GM18858 (cell line): Measurements from ENCODE around the gene PSMA7.

Experiments
- ATAC-seq: cut with Tn5 transposase; IDR thresholded peaks from one replicate; pipeline ENCODE4 v1.9.1; 2021; ENCODE audit not compliant: unreplicated experiment

PSMA7 gene

DNA sequence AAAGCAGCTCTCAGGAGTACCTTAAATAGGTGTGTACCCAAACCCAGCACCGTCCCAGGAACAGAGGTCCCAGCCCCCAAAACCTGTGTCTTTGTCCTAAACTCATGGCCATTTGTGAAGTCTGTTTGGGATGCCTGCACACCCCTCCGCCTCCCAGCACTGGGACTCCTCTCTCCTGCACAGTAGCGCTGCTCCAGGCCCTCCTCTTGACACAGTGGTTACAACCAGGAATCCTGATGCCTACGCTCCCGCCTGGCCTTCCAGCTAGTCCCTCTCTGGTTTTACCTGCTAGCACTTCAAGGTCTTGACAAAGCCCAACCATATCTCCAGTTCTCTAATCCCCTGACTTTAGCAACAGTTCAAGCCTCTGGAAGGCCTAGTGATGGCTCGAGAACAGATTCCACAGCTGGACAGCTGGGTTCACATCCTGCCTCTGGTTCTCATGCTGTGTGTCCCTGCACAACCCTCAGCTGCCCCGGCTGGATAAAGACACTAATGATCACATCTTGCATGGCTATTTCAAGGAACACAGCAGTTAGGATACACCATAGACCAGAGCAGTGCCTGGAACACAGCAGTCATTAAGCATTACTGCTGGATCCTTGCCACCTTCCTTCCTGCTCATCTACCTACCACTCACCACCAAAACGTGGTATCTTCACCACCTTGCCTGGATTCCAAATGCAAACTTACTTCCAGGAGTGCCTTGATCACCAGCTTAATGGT lies 5.6 kb downstream of the PSMA7 start:
- ATAC-seq, result no peak

DNA sequence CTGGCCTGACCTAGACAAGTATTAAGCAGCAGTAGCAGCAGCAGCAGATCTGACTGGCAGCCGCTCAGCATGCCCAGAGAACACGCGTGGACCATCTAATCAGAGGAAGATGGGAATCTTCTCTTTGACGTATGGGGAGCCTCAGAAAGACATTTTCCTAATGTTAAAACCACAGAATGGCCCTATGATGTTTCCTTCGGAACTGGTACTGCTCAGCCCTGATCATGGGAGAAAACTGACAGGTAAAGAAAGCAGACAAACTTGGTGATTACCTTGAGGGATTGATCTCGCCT lies 6.2 kb downstream of the PSMA7 start:
- ATAC-seq, result no peak

DNA sequence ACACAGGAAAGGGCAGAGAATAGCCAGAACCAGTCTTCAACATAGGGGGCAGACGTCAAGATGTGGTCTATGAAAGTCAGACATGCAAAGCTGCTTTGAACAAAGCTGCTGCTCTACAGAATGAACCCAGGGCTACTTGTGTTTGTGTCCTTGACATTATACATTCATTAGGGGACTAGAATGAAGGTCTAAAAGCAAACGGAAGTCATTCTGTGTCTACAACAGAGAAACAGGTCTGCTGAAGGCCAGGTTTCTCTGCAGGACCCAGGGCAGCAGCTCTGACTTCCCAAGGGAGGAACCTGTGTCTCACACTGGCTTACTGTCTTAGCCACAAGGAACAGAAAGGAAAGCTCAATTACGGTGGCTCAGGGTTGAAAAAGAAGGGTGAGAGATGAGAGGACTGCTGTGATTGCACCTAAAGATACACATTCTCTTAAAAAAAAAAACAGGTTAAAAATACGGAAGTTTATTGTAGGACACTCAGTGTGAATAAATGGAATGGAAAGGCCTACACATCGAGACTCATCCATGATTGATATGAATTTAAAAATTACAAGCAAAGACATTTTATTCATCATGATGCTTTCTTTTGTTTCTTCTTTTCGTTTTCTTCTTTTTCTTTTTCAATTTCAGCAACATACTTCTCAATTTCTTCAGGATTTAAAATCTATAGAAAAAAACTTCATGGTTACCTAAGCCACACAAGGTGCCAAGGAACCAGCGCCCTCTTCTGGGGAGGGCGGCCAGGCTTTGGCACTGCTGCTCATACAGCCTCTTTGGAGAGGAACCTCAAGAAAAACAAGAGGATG lies 6.7 kb downstream of the PSMA7 start:
- no peak for ATAC-seq

DNA sequence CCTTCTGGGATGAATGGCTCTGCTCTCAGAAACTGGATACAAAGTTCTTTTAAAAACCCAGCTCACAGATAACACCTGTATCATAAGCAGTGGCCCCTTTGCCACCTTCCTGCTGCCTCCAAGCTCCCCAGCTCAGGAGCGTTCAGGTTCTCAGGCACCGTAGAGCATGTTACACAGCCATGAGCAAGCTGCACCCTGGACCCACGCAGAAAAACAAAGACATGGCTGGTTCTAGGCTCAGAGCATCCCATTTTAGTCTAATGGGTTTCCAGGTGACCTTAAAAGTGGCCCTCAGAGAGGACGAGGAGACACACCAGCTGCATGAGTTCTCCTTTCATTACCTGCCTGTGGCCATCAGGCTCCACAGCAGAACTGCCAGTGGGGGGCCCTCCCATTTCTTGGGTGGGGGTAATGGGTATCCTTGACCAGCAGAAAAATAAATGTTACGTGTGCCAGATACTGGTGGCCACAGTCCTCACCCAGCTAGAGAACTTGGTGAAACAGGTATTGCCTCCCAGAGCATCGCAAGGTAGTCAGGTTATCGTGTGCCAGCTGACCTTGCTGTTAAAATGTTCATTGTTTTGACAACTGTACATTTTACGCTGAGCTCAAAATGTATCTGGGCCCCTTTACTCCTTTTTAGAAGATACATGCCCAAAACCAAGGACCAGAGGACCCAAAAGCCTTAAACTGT lies 7.5 kb downstream of the PSMA7 start:
- no peak for ATAC-seq

DNA sequence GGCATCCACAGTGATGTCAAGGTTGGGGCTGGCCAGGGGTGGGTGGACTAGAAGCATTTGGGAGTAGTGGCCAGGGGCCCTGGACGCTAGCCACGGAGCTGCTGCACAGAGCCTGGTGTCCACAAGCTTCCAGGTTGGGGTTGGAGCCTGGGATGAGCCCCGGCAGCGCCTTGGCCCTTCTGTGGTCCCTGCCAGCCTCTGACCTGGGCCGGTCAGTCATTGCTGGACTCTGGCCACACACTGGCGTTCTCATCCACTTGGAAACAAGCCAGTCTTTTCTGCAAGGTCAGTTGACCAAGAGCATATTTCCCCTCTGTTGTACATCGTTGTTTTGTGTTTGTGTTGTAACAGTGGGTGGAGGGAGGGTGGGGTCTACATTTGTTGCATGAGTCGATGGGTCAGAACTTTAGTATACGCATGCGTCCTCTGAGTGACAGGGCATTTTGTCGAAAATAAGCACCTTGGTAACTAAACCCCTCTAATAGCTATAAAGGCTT lies 8.4 kb downstream of the PSMA7 start:
- ATAC-seq, result no peak

DNA sequence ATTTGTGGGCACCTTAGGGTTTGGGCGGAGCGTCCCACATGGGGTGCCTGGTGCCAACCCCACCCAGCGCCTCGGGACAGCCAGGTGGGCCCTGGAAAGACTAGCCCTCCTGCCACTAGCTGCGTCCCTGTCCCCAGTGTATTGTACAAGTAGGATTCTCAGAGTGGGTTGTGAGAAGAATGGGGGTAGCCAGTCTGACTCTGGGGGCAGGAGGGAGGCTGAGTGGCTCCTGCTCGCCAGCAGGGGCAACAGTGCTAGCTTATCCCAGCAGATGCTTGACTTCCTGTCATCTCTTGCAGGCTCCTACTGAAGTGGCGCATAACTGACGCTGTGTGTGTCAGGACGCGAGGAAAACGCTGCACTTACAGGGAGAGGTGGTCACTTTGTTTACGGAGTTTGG lies 9.3 kb downstream of the PSMA7 start:
- ATAC-seq, result no peak

DNA sequence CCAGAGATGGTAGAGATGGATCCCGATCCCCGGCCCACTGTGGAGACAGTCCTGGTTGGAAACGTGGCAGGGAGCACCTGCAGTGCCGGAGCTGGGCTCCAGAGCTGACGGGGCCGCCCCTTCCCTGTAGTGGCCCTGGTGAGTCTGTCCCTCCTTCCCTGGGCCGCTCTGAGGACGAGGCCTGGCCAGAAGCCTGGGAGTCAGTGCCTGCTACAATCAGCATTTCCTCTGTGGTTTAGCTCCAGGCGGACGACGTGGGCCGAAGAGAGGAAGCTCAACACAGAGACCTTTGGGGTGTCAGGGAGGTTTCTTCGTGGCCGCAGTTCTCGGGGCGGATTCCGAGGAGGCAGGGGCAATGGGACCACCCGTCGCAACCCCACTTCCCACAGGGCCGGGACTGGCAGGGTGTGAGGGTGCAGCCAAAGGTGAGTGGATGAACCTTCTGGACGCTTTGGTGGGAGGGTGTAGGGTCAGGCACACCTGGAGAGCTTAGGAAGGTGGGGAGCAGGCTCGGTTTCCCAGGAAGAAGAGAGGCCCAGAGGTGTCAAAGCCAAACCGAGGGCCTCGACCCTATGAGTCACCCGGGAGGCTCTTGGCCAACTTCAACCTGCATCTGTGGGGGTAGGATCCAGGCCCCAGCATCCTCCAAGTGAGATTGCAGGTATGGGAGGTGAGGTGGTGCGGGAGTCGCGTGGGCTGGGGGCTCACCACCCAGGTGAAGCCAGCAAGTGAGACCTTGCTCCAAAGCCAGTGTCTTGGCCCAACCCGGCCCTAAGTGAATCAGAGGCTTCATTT lies 9.9 kb downstream of the PSMA7 start:
- ATAC-seq, result no peak

DNA sequence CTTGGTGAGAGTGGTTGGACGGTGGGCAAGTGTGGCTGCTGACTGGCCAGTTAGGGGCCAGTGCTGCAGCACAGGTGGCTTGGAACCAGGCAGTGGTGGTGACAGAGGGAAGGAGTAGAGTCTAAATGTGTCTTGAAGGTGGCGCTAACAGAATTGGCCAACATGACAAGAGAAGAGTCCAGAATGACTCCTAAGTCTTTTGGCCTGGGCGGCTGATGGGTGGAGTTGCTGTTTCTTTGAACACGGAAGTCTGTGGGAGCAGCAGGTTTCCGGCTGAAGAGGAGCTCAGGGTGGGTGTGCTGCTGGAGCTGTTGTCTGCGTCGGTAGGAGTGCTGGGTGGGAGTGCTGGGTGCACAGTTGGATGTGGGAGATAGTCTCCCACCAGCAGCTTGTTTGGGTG lies 10.8 kb downstream of the PSMA7 start:
- ATAC-seq, result no peak

DNA sequence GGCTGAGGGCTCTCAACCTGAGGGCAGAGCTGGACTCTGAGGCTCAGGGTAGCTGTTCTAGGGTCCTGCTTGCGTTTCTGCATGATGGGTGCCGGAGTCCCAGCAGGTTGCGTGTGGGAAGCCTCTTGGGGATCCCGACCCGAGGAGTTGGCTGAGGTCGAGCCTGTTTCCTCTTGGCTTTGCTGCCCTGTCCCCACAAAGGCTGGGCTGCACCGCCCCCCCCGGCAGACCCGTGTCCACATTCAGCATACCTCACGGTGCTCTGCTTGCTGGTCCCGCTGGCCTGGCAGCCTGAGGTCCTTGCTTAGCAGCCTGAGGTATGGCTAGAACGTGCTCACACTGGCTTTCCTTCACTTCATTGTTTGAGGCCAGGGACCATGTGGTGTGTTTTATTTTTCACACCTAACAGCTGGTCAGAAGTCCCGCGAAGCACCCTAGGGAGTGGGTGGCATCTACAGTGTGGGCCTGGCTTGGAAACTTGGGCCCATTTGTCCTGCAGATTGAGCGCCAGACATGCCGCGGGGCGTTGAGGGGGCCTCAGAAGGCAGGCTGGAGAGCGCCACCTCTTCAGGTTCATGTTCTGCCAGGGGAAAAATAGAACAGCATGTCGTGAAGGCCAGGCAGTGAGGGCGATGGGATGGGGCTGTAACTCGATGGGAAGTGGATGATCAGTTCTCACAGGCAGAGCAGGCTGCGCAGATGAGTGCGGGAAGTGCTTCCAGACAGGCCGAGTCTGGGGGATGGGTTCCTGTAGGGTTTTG lies 11.5 kb downstream of the PSMA7 start:
- ATAC-seq, result no peak

DNA sequence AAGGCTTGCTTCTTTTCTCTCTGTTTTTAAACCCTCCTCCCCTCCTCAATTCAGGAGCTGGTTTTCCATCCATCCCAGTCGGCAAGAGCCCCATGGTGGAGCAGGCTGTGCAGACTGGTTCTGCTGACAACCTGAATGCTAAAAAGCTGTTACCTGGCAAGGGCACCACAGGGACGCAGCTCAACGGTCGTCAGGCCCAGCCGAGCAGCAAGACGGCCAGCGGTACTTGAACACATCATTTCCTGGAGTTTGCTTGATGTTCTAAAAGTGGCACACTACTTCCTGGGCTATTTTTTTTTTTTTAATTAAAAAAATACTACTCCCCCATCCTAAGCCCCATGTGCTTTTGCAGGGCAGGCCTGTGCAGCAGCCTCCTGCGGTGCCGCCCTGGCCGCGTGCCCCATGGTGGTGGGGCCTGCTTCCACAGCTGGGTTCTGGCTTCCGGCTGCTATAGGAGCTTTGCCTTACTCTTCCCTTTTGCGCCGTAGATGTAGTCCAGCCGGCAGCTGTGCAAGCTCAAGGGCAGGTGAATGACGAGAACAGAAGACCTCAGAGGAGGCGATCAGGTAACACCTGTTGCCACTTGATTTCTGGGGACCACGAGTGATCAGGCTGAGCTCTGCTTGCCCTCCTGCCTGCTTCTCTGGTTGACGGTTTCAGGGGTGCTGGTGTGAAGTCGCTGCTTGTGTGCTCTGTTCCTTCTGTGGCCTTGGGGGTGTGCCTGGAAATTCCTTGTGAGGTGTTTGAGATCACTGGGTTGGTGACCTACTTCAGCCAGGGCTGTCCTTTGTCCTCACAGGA lies 13.3 kb downstream of the PSMA7 start:
- ATAC-seq, result no peak

DNA sequence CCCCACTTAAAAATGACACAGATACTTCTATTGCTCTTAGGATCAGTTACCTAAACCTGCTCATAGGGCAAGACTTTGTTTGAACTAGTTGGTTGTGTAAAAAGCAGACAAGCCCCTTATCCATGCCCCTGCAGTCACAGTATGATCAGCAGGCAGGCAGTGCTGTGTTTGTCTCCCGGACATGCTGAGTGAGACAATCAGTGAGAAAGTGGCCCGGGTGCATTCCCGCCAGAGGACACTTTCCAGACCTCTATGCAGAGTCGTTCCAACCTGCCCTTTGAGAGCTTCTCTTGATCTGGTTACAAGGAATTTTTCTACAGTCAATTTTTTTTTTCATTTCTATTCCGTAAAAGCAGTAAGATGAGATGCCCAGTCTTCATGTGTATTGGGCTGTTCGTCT lies 14.7 kb downstream of the PSMA7 start:
- ATAC-seq, result no peak

DNA sequence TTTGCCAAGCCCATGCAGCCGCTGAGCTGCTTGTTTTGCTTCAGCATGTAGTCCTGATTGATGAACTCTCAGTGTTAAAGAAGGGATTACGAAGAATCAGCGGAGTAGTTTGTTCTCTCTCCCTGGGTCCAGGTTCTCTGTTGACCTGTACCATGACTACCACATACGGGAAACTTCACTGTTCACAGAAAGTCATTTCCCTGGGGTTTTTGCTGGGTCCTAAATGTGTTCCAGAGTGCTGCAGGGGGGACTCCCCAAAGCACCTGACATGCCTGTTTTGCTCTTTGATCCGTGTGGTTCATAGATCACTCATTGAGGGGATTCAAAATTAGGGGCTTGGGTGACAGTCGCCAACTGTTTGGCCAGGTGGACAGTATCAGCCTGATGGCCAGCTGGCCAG lies 15.4 kb downstream of the PSMA7 start:
- ATAC-seq, result no peak

DNA sequence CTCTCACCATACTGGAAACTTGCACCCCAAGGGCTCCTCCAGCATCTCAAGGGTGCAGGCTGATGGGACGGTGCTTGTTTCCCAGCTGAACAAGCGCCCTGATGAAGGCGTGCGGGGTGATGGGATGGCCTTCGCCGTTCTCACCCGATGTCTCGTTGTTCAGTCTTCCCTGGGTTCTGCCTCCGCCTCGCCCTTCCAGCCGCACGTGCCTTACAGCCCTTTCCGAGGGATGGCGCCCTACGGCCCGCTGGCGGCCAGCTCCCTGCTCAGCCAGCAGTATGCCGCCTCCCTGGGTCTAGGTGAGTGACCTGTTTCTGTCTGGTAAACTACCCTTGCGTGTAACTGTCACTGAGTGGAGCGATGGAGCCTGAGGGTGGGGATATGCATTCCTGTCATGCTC lies 17.1 kb downstream of the PSMA7 start:
- no peak for ATAC-seq

DNA sequence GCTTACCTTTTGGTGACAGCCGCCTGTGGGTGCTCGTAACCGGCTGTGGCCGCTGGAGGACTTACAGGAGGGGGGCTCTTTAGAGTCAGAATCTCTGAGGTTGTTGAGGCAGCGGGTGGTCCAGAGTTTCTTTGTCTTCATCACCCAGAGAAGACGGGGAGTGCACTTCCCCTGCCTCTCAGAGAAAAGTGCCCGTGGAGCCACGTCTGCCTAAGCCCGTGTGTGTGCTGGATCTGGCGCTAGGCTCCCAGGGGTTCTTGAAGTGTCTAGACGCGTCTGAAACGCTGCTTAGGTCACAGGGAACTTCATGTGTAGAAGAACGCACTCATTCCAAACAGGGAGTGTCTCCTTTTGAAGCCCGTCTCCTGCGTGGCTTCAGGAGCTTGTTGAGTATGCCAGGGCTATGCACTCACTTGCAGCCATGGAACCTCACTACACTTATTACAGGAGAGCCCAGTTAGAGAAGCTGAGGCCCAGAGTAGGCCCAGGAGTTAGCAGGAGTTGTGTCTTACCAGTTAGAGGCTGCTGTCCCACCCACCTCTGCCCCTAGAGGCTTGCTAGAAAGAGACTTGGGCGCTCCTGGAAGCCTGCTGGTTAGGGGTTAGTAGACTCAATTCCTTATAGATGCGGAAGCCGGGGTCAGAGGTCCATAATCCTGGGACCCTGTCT lies 19.6 kb downstream of the PSMA7 start:
- ATAC-seq, result no peak

DNA sequence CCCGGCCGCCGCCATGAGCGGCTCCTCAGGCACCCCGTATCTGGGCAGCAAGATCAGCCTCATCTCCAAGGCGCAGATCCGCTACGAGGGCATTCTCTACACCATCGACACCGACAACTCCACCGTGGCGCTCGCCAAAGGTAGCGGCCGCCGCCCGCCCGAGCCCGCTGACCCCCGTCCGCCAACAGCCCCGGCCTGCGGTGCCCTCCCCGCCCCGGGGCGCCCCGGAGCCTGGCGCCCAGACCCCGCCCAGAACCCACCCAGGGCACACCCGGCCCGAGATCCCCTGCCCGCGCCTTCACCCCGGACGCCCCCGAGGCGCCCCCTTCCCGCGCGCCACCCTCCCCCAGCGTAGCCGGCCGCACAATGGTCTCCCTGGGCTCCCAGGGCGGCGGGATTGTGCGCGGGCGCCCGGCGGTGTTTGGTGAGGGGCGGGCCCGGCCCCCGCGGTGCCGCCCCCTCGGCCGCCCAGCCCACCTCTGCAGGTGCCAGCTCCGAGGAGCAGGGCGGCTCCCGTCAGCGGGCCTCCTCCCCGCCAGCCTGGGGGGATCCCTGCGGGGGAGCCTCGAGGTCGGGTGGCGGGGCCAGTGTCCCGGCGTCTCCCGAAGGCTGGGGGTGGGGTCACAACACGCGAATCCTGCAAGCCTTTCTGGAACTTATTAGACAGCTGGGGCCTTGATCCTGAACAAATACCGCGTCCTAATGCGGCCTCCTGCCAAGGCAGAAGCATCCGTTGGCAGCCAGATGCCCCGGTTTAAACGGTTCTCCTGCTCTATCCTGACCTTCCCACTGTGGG lies 20.3 kb downstream of the PSMA7 start:
- ATAC-seq, result peak; percentile 11

DNA sequence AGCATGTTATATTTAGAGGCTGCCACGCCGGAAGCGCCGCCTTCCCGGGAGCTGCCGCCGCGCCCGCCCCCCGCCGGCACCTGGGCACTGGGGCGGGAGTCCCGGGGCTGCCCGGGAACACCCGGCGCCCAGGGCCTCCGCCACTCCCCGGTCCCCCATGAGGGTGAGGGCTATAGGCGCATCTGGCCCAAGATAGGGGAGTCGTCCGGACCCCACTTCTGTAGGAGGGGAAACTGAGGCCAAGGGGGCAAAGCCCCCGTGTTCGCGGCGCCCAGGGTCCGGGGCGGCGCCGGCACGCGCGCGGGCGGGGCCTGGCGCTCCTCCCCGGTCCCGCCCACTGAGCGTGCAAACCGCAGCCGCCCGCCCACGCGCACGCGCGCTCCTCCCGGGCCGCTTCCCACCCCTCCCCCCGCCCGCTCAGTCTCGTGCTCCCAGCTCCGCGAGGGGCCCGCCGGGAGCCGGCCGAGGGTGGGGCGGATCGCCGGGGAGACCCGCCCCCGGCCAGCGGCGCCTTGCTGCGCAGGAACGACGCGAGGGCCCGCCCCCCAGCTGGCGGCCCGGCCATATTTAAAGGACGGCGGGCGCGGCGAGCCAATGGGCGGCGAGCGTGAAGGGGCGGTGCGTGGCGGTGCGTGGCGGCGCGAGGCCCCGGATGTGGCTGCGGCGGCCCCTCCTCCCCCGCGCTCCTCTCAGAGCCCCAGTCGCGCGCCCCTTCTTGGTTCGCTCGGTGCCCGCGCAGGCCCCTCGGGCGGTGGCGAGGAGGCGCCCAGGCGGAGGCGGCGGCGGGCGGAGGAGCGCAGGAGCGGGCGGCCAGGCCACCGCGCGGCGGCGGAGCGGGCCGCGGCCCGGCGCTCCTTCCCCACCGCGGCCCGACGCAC lies 21.2 kb downstream of the PSMA7 start, which contains the start of gene LSM14B:
TSS of gene LSM14B (plus strand) at position 700 of the 878 bp plus-strand sequence. CDS start 192 bp downstream, outside the sequence.
- peak; percentile 67 for ATAC-seq
